ENCODE data around the gene CYP11A1.
A peak's percentile ranks its signal among the peaks of the same experiment; 100 is the strongest.

DNA sequence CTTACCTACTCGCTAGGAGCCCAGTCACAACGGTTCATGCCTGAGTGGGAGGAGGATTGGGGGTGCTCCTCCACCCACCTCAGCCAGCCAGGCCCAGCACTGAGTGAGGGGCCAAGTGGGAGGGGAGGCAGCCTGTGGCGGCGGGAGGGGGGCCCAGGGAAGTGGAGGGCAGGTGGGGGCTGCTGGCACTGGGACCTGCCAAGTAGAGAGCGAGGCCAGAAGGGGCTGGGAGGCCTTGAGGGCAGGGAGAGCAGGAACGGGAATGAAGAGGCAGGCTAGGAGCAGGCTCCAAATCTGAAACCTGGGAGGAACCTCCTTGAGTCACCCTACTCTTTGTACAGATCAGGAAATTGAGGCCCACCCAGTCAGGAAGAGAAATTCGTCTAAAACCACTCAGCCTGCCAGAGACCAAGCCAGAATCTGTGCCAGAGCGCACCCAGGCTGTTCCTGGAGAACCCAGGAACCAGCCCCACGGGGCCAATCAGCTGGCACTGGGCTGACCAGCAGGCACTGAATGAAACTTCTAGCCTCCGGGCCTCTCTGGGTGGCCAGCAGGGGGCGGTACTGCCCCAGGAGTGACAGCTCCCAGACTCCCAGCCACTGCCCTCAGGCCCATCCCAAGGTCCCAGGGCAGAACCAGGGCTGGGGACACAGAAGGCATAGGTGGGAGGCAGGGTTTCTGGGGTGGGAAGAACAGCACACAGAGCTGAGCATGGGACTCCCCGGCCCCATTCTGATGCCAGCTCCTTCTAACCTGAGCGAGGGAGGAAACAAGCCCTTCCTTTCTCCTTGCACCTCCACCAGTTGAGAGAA, 14.8 kb upstream of the CYP11A1 start:
- TF ChIP-seq, protein P1, sequence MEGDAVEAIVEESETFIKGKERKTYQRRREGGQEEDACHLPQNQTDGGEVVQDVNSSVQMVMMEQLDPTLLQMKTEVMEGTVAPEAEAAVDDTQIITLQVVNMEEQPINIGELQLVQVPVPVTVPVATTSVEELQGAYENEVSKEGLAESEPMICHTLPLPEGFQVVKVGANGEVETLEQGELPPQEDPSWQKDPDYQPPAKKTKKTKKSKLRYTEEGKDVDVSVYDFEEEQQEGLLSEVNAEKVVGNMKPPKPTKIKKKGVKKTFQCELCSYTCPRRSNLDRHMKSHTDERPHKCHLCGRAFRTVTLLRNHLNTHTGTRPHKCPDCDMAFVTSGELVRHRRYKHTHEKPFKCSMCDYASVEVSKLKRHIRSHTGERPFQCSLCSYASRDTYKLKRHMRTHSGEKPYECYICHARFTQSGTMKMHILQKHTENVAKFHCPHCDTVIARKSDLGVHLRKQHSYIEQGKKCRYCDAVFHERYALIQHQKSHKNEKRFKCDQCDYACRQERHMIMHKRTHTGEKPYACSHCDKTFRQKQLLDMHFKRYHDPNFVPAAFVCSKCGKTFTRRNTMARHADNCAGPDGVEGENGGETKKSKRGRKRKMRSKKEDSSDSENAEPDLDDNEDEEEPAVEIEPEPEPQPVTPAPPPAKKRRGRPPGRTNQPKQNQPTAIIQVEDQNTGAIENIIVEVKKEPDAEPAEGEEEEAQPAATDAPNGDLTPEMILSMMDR (IDR thresholded peaks at IDR 0.05; ENCODE audit: insufficient read depth, low read length): peak; percentile 83
- TF ChIP-seq REST (IDR thresholded peaks at IDR 0.05; ENCODE audit: insufficient replicate concordance, low read depth): no peak
- TF ChIP-seq GABPA (IDR thresholded peaks at IDR 0.05; ENCODE audit: low read depth): no peak

Data from HL-60 (cell line).